Esophagus squamous epithelium (tissue), 5 donors: ENCODE data around the gene CYP20A1. TPM values are rescaled to one million over a fixed set of nuclear protein-coding genes. Genes with fewer than 3 reads are reported as not detected.

Source experiments
- DNase-seq: peaks from one replicate; lab custom pipeline; 2025; lab: John Stamatoyannopoulos, UW
- H3K27ac ChIP-seq, 4 donors: fragments of 200-600 bp; sonication (generic); one replicate each; pipeline ENCODE4 v1.5.1; 2016 to 2019; ENCODE audit warnings: mild to moderate bottlenecking in 1 of 4
- H3K27me3 ChIP-seq, 4 donors: fragments of 200-600 bp; sonication (generic); 1 replicate in 3 of 4; 2 replicates in 1 of 4; pipeline versions ENCODE4 v1.5.1 to v1.6.0; 2017 to 2021; ENCODE audit warnings: antibody characterized with exemption in 1 of 4
- H3K36me3 ChIP-seq, 3 donors: fragments of 200-600 bp; sonication (generic); one replicate each; pipeline ENCODE4 v1.5.1; 2016 to 2019
- H3K4me1 ChIP-seq, 3 donors: fragments of 200-600 bp; sonication (generic); one replicate each; pipeline ENCODE4 v1.5.1; 2017 to 2019
- H3K4me3 ChIP-seq, 4 donors: fragments of 200-600 bp; sonication (generic); 1 replicate in 3 of 4; 2 replicates in 1 of 4; pipeline ENCODE4 v1.5.1; 2016 to 2019; ENCODE audit warnings: mild to moderate bottlenecking in 2 of 4, moderate library complexity in 1 of 4
- H3K9me3 ChIP-seq, 3 donors: fragments of 200-600 bp; sonication (generic); one replicate each; pipeline ENCODE4 v1.5.1; 2016 to 2019
- POLR2A ChIP-seq, 4 donors: fragments of 450-650 bp; IDR thresholded peaks; one replicate each; pipeline ENCODE4 v1.6.1; 2017; ENCODE audit warnings: antibody characterized with exemption in 4 of 4, mild to moderate bottlenecking in 4 of 4, moderate library complexity in 3 of 4
- WGBS, 2 donors: methylation state at CpG; one replicate each; pipeline ENCODE4 v1.1.5; 2018; 5-methylcytosine and 5-hydroxymethylcytosine counted together
- intact Hi-C: fragments of 100-400 bp; cut with DNase I; formaldehyde crosslinking; loops from one replicate; pipeline ENCODE4 v1.15.0; 2022
- total RNA-seq, 4 donors: library from RNA; depleted of rRNA; stranded (reverse); fragments of >200 nt; gene quantifications; one replicate each; pipeline ENCODE4 v1.1.0, GENCODE V29; 2016
- TF ChIP-seq, protein P1 (sequence below), 6 experiments: fragments of 450-650 bp in 4 of 6; fragments of 200-600 bp in 2 of 6; sonication (generic) in 2 of 6; IDR thresholded peaks; one replicate each; pipeline ENCODE4 v1.5.1; 2016 to 2019; ENCODE audit warnings: antibody characterized with exemption in 6 of 6, mild to moderate bottlenecking in 4 of 6, moderate library complexity in 4 of 6
- donor health status: DM: yes; HTN: yes; CAD: no.

The CYP20A1 gene
- total RNA-seq, 4 donors from 2014 or later, result 9.3 to 26.7 (median 15.0) TPM

- WGBS, 2 donors, result 93 to 100% methylated on average over 8 to 11 of the region's 12 CpGs
- peaks cover 0 to 14% (median 0%) of the 10 kb centered on the region in 3 donors for H3K36me3 ChIP-seq
- intact Hi-C loops, result no loop called here
These were observed 105.8 kb downstream of the CYP20A1 start for GRCh38 chr2:203344667-203345066.

GRCh38 chr2:203346612-203347011 is 107.8 kb downstream of the CYP20A1 start:
- H3K4me1 ChIP-seq, result no peaks in the 10 kb centered on the region
- WGBS, 2 donors, result 80 to 89% methylated on average over 1 of the region's 1 CpG
- TF ChIP-seq POLR2A (IDR thresholded peaks at IDR 0.05), result no peak
- TF ChIP-seq, protein P1, sequence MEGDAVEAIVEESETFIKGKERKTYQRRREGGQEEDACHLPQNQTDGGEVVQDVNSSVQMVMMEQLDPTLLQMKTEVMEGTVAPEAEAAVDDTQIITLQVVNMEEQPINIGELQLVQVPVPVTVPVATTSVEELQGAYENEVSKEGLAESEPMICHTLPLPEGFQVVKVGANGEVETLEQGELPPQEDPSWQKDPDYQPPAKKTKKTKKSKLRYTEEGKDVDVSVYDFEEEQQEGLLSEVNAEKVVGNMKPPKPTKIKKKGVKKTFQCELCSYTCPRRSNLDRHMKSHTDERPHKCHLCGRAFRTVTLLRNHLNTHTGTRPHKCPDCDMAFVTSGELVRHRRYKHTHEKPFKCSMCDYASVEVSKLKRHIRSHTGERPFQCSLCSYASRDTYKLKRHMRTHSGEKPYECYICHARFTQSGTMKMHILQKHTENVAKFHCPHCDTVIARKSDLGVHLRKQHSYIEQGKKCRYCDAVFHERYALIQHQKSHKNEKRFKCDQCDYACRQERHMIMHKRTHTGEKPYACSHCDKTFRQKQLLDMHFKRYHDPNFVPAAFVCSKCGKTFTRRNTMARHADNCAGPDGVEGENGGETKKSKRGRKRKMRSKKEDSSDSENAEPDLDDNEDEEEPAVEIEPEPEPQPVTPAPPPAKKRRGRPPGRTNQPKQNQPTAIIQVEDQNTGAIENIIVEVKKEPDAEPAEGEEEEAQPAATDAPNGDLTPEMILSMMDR (IDR thresholded peaks at IDR 0.05), result no peak
- H3K36me3 ChIP-seq, result peaks cover 0 to 14% (median 0%) of the 10 kb centered on the region in 3 donors
- H3K4me3 ChIP-seq, result no peak overlapping the region
- no peak overlapping the region for H3K27ac ChIP-seq
- H3K9me3 ChIP-seq, result no peaks in the 10 kb centered on the region
- no peak for DNase-seq
- no peaks in the 10 kb centered on the region for H3K27me3 ChIP-seq
- intact Hi-C loops, result no loop called here

More at GRCh38 chr2:203344667-203345066, 105.8 kb downstream of the CYP20A1 start:
- Histone ChIP-seq H3K9me3 (no peaks in the 10 kb centered on the region), H3K4me3 (no peak overlapping the region), H3K4me1 (peaks cover 0 to 11% (median 0%) of the 10 kb centered on the region in 3 donors), H3K27me3 (no peaks in the 10 kb centered on the region), H3K27ac (no peak overlapping the region)
- DNase-seq, result no peak
- TF ChIP-seq, protein P1 (IDR thresholded peaks at IDR 0.05), result no peak
- no peak for TF ChIP-seq POLR2A (IDR thresholded peaks at IDR 0.05)

GRCh38 chr2:203347375-203347774 is 108.6 kb downstream of the CYP20A1 start:
- WGBS, 2 donors, result 74 to 80% methylated on average over 4 of the region's 4 CpGs
- Histone ChIP-seq H3K9me3 (no peaks in the 10 kb centered on the region), H3K27ac (no peak overlapping the region), H3K4me3 (no peak overlapping the region), H3K36me3 (peaks cover 0 to 14% (median 0%) of the 10 kb centered on the region in 3 donors), H3K27me3 (no peaks in the 10 kb centered on the region), H3K4me1 (no peaks in the 10 kb centered on the region)
- intact Hi-C loops, result no loop called here
- TF ChIP-seq POLR2A (IDR thresholded peaks at IDR 0.05), result no peak
- TF ChIP-seq, protein P1 (IDR thresholded peaks at IDR 0.05), result no peak
- DNase-seq, result no peak

DNA sequence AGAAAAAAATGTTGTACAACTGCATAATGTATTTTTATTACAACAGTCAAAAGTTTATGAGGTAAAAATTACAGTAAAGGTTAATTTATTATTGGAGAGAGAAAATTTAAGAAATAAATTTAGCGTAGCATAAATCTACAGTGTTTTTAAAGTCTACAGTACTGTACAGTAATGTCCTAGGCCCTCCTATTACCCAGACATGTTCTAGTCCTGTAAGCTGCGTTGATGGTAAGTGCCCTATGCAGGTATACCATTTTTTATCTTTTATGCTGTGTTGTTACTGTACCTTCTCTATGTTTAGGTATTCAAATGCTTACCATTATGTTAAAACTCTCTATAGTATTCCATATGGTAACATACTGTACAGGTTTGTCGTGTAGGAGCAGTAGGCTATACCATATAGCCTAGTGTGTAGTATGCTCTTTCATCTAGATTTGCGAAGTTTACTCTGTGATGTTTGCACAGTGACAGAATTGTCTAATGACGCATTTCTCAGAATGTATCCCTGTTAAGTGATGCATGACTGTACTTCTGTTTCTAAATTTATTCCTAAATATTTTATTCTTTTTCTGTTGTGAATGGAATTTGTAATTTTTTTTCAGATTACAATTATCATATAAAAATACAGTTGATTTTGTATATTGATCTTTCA is 113.9 kb downstream of the CYP20A1 start:
- H3K4me1 ChIP-seq, result no peaks in the 10 kb centered on the region
- no peaks in the 10 kb centered on the region for H3K9me3 ChIP-seq
- intact Hi-C loops, result no loop called here
- no peak for DNase-seq
- no peaks in the 10 kb centered on the region for H3K27me3 ChIP-seq
- no peak overlapping the region for H3K27ac ChIP-seq
- no peak overlapping the region for H3K4me3 ChIP-seq
- WGBS, 2 donors, result 79 to 96% methylated on average over 5 of the region's 5 CpGs
- TF ChIP-seq POLR2A (IDR thresholded peaks at IDR 0.05), result no peak
- TF ChIP-seq, protein P1 (IDR thresholded peaks at IDR 0.05), result no peak
- H3K36me3 ChIP-seq, result peaks cover 0 to 4% (median 0%) of the 10 kb centered on the region in 3 donors

- intact Hi-C loops, result no loop called here
- TF ChIP-seq, protein P1 (IDR thresholded peaks at IDR 0.05), result no peak
- no peak for TF ChIP-seq POLR2A (IDR thresholded peaks at IDR 0.05)
- WGBS, 2 donors, result 77 to 78% methylated on average over 3 of the region's 3 CpGs
These were observed 116.1 kb downstream of the CYP20A1 start for GRCh38 chr2:203354966-203355365.

More at GRCh38 chr2:203354966-203355365, 116.1 kb downstream of the CYP20A1 start:
- H3K36me3 ChIP-seq, result peaks cover 0 to 4% (median 0%) of the 10 kb centered on the region in 3 donors
- no peak overlapping the region for H3K4me3 ChIP-seq
- H3K4me1 ChIP-seq, result no peaks in the 10 kb centered on the region
- no peak for DNase-seq
- no peaks in the 10 kb centered on the region for H3K27me3 ChIP-seq
- no peaks in the 10 kb centered on the region for H3K9me3 ChIP-seq
- H3K27ac ChIP-seq, result no peak overlapping the region
